Stimulated activated naive CD4-positive, alpha-beta T cell treated with Interleukin-2 at 50 U/mL for 16 hours (primary cell): Measurements from ENCODE around the gene SAT1.
"Not testable (repeated sequence)": the region's sequence is repeated elsewhere in the genome, so short reads cannot be mapped to it uniquely, and the experiment has no call there.

ENCODE experiments used
- DNase-seq: peaks from one replicate; lab custom pipeline; 2025; lab: John Stamatoyannopoulos, UW

The SAT1 gene

DNA sequence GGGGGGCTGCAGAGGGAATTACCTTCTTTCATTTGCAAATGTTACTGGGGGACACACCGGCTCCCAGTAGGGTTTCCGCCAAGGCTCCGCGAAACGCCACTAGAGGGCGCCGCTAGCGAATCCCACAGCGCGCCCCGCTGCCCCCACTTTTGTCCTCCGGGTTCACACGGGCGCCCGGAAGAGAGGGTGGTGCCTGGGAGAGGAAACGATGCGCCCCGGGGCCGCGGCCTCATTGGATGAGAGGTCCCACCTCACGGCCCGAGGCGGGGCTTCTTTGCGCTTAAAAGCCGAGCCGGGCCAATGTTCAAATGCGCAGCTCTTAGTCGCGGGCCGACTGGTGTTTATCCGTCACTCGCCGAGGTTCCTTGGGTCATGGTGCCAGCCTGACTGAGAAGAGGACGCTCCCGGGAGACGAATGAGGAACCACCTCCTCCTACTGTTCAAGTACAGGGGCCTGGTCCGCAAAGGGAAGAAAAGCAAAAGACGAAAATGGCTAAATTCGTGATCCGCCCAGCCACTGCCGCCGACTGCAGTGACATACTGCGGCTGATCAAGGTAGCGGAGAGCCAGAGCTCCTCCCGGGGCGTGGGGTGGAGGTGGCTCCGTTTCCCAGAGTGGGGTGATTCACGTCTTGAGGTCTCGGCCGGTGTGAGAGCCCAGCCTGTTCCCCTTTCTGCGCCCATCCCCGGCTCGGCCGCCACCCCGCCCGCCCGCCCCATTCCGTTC is at the start of gene SAT1:
SAT1 (plus strand) TSS at position 311 of the 726 bp plus-strand sequence; CDS start at position 490, 179 bp downstream.
- DNase-seq: peak; percentile 88

DNA sequence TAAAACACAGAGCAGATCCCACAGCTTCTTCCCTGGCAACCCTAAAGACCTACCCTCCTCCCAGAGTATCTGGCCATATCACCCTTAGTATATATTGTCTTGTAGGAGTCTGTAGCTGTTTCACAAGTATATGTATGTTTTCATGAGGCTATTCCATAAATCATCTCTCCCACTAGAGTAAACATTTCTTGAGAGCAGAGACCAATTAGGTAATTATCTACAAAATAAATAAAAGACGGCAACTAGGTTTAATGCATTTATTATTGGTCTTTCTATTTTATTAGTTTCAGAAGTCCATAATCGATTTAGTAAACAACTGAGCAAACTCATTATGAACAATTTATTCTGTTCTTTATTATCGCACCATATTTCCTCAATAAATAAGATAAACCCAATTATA is 46.9 kb upstream of the SAT1 start:
- no peak for DNase-seq

DNA sequence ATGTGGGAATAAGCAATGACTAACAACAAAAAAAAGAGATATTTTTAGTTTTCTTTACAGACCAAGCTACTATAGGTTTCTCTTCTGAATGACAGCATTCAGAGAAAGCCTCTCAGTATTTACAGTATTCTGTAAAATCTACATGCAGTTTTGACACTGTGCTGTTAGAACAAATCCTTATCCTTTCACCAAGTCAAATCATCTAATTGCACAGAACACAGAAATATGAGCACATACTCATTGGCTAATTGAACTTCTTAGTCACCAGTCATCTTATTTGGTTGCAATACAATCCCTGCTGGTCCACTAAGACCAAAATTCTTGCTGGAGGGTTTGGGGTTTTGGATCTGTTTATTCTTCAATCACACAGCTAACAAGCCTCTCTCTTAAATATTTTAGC is 45.6 kb upstream of the SAT1 start:
- no peak for DNase-seq

DNA sequence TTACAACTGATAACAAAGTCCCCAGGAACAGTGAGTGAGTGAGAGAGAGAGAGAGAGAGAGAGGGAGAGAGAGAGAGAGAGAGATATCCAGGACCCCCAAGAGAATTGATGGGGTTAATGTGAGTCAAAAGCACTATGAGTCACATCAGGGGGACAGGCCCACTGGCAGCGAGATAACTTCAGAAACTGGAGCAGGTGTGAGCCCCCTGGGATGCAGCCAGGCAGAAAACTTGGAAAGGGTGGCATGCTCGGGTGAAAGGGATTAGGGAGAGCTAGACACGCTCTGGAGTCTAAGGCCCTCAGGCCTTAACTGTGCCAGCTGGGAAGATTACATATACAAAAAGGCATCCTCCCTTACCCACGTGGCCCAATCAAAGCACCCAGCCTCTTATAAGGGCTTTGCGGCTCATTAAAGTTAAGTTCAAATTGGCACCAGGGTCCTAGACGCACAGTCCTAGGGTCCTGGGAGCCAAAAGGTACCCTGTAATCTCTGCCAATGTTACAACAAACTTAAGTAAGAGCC is 40.7 kb upstream of the SAT1 start:
- DNase-seq: no peak

DNA sequence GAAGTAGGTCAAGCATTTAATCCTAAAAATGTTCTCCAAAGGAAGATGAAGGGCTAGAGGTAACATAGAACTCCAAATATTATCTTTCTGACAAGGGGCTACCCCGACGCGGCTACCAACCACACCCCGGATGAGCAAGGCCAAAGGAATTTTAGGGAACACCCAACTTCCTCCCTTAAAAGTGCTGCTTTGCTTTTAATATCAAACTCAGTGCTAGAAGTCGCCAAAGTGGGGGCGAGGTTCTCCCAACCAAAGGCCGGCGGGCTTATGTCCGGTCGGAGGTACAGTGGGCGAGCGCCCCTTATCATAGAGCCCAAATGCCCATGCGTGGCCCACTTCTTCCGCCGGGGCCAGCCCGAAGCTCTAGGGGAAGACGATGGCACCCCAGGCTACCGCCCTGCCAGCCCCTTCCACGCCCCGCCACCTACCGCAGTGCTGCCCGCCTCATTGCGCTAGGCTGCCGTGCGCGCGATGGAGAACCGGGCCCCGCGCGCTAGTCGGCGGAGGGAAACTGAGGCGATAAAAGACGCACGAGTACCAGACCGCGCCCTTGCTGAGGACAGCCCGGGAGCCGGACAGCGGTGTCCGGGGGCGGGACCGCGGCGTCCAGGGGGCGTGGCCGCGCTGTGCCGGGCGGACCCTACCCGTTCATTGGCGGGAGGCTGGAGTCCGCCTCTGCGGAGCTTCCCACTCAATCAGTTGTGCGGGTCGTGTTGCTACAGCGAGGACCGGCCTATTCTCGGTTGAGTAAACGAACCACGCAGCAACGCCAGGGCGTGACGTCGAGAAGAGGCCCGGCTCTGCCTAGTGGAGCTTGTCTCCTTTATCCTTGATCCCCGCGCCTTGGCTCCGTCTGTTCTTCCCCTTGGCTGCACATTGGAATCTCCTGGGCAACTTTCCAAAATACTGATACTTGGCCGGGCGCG is 40.0 kb upstream of the SAT1 start, which contains the start of gene ACOT9:
ACOT9 (minus strand) TSS at position 580 of the 926 bp plus-strand sequence; CDS start at position 448, 132 bp downstream.
- DNase-seq: peak; percentile 64

DNA sequence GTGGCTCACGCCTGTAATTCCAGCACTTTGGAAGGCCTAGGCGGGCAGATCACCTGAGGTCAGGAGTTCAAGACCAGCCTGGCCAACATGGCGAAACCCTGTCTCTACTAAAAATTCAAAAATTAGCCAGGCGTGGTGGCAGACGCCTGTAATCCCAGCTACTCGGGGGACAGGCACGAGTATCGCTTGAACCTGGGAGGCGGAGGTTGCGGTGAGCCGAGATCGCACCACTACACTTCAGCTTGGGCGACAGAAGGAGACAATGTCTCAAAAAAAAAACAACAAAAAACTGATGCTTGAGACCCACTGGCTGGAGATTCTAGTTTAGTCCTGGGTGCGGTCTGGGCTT is 39.4 kb upstream of the SAT1 start:
- not testable (repeated sequence) for DNase-seq

DNA sequence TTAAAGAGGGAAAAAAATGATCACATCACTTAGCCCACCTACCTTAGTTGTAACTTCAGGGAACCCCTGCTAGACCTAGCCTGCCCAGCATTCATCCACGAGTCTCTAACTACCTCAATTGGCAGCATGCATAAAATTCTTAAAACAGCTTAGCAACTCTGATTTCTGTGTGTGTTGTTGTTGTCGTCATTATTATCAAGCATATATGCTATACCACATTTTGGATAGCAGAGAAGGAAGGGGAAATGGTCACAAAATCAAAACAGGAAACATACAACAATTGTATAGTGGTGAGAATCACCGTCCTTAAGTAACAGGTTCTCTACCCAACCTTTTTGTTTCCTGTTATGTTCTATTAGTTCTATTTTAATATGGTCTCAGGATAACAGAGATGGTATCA is 37.2 kb upstream of the SAT1 start:
- no peak for DNase-seq

DNA sequence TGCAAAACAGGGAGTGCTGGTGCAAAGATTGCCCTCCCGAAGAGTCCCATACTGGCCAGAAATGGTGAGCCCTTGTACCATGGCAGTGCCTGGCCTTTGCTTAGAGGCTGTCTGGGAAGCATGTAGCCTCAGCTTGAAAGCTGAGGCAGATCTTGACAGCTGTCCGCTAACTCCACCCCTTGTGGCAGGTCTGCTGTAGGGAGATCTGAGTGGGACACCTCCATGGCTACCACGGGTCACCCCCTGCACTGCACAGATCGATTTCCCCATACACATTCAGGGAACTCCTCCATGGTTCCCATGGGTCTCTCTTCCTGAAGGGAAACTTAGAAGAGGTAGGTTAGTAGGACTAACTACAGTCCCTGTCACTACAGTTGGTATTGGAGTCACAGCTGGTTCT is 33.8 kb upstream of the SAT1 start:
- no peak for DNase-seq

DNA sequence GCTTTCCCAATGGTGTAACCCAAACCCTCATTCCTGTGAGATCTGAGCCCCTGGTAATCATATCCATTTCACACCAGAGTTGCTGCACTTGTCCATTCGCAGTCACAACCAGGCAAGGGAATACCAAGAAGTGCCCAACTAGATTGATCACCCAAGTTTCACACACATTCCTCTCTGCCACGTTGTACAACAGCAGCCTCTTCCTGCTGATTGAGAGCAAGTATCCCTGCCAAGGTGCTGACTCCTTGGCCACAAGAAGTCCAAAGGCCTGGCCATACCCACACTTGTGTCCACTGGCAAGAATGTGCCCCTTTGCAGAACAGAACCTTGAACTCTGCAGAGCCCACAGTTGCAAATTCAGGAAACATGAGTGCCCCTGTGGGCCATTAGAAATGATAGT is 33.4 kb upstream of the SAT1 start:
- DNase-seq: no peak

DNA sequence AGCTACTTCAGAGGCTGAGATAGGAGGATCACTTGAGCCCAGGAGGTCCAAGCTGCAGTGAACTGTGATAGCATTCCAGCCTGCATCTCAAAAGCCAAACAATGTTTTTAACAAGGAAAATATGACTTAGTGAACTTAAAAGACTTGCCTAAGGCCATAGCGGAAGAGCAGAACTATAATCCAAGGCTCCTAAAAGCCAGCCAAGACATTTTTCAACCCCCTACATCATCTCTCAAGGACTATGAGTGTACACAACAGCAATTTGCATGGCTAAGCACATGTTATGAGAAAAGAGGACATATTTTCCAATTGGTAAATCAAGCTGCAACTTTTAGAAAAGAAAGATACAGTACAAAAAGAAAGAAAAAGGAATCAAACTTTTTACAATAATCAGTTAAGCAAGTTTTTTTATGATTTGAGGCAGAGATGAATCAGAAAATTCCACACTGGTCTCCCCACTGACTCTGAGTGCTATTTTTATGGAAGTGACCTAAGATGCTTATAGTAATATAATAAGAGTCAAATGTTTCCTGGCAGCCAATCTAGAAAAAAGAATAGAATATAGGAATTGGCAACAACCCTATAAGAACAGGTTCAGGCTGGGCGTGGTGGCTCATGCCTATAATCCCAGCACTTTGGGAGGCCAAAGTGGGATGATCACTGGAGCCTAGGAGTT is 30.1 kb upstream of the SAT1 start:
- DNase-seq: no peak

DNA sequence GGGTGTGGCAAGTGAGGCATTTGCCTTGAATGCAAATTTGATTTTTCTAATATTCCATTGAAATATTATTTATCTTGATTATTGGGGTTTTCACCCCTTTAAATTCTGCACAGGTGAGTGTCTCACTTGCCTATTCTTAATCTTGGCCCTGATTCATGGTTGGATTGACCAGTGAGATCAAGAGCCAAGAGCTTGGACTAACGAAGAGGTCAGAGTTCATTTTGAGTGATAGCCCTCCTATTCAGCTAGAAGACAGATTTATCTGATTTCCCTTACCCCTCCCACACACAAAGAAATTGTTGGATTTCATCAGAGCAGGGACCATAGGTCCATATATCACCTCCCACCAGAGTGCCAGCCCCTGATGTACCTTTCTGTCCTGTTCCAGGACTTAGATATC is 28.3 kb upstream of the SAT1 start:
- no peak for DNase-seq

DNA sequence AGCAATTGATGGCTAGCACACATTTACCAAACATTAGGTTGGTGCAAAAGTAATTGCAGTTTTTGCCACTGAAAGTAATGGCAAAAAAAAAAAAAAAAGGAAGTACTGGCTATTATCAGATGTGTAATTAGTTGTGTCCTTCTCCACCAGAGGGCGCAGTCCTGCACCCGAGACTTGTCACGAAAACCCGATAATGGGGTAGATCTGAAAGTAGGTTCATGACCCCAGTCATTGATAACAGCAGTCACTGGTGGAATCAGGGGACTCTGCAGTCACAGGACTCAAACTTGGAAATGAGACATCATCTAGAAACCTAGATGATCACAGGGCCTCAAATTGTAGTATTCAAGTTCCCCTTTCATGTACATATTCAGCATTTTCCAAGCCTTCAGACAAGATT is 26.8 kb upstream of the SAT1 start:
- DNase-seq: peak; percentile 33

DNA sequence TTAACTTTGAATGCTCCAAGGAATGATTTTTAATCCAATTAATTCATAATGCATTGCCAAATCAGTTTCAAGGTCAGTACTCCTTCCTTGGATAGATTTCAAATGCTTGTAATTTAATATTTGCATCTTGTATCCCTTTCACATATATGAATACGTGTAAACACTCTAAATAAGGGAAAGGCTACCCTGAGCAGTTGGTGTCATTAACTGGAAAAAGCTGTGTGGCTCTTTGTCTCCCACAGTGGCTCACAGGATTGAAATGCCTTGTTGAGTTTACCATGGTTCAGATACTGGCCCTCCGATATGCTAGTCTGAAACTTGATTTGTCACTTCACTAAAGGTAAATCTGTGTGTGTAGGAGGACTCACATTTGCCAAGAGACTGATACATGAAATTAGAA is 23.2 kb upstream of the SAT1 start:
- DNase-seq: no peak

DNA sequence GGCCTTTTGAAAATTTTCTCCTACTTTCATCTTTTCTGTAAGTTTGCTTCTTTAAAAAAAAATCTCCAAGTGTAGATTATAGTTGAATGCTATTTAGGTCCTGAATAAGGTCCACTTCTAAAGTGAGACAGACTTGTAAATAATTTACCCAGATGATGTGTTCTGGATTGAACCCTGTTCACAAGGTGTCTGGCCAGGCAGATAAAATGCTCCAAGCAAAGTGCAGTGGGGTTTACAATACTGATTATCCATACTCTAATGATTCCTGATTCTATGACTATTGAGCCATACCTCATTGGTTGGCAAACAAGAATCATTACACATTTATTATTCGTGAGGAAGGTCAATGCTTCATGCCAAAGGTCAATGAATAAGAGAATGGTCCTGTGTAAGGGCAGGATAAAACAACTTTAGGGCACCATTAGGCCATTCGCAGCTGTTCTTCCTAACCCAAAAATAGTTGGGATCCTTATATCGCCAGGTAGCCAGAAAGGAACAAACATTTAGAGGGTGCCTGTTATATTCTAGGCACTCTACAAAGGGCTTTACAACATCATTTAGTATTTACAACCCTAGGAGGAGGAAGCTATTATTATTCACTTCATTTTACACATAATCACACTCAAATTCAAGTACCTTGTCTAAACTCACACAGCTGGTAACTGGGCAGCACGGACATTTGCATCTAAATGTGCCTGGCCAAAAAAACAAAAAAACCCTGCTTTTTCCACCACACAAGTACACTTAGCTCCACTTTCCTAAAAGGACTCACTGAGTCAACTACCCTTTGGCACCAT is 18.6 kb upstream of the SAT1 start:
- DNase-seq: no peak

DNA sequence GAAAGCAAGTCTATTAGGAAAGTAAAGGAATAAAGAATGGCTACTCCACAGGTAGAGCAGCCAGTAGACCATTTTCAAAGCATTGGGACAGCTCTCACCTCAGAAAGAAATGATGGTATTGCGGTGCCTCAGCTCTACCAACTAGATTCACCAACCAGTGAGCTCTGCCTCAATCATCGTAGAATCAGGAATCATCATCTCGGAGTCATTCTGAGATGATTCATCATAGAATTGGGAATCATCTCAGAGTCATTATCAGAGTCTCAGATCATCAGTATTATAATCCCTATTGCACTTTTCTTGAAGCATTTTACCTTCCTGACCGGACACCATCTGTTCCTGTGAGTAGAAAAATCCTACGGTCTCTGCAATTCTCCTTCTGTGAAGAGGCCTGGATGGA is 17.5 kb upstream of the SAT1 start:
- DNase-seq: no peak

DNA sequence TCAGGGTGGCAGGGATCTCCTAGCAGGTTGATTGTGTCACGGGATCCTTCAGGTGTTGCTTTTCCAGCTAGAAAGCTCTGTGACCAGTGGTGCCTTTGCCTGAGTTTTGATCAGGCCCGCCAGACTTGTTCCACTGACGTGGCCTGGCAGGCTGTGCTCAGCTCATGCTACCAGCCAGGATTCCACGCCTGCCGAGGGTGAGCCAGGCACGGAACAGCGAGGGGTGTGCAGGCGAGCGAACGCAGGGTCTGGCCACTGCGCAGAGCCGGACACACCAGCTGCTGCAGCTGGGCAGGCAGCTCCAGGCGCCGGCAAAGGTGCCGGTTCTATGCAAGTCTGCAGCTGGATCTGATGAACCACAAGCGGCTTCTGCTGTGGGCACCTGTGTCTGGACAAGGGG is 17.1 kb upstream of the SAT1 start:
- DNase-seq: no peak

DNA sequence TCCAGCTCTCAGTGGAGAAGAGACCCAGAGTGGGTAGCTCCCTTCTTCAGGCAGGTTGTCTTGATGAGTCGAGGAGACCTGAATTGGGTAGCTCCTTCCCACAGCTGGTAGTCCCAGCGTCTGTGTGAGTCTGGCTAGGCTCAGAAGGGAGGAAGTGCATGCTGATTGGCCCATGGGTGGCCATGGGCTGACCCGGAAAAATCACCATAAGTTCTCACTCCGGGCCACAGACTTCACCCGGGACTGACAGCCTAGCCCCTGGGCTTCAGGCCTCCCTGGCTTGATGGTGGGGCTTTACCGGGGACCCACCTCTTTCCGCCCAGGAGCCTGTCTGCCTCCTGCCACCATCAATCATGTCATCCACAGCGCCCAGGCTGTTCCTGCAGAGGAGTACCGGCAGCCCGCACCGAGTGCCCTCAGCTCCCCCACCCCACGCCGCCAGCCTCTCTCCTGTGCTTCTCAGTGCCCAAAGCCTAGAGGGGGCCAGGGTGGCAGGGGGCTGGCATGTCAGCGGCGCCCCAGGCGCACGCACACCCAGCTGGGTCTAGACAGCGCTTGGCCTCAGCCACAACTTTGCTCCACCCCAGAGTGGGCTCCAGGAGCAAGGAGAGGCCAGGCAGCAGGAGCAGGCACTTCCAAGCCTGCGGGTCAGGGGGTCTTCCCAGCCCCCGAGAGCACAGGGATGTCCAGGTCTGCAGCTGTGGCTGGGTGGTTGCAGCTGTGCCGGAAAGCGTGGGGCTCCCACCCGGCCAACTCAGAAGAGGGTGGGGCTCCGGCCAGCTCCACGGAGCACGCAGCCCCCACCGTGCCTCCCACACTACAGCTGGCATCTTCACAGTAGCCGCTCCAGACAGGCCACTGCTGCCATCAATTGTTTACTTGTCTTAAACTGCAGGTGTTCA is 16.1 kb upstream of the SAT1 start:
- no peak for DNase-seq

DNA sequence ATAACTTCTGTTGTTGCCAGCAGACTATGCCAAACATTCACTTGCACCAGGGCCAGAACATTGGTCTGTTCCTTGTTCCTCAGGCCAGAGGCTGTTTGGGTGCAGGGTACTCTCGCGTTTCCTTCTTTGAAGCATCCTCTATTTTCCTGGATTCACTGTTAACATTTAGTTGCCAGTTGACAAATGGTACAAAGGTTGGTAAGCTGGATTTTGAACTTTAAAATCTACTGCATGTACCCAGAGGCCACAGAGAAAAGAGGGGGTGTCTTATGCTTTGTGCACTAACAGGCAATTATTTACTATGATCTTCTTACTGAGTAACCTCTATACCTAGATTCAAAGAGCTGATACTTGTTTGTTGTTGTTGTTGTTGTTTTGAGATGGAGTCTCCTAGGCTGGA is 12.8 kb upstream of the SAT1 start:
- no peak for DNase-seq

DNA sequence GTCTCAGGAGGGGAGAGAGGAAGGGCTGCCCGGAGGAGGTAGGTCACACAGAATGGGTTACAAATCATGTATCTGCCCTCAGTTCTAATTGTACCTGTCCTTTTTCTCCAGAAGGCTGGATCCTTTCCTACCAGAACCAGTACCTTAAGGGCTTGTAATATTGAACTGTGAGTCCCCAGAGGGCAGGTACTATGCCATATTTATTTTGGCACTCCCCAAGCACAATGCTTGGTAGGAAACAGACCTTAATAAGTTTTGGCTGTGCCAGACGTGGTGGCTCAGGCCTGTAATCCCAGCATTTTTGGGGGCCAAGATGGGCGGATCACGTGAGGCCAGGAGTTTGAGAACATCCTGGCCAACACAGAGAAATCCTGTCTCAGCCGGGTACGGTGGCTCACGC is 11.9 kb upstream of the SAT1 start:
- DNase-seq: not testable (repeated sequence)

DNA sequence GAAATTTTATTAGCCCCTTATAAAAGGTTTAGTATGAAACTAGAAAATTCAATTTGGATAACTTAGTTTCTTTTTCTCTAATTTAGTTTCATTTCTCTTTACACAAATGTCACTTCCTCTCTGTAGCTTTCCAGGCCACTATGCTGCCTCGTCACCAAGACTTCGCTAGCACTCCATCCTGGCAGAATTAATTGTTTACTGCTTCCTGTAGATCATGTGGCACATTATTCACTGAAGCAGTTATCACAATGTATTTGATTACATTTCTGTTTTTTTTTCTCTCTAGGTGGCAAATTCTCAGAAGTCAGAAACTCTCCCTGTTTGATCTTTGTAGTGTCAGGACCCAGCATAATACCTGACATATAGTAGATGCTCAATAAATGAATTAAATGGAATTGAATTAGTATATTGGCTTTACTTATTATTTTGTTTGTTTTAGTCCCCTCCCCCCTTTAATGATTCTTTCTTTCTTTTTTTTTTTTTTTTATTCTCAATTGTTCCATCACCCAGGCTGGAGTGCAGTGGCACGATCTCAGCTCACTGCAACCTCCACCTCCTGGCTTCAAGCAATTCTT is 9.3 kb upstream of the SAT1 start:
- peak; percentile 10 for DNase-seq
